ENCODE results near the gene RASAL3. TPM values are rescaled to one million over a fixed set of nuclear protein-coding genes. Genes with fewer than 3 reads are reported as not detected.

RASAL3 gene
- total RNA-seq, 2 donors from 2014 or later = 2.6 to 3.6 TPM

DNA sequence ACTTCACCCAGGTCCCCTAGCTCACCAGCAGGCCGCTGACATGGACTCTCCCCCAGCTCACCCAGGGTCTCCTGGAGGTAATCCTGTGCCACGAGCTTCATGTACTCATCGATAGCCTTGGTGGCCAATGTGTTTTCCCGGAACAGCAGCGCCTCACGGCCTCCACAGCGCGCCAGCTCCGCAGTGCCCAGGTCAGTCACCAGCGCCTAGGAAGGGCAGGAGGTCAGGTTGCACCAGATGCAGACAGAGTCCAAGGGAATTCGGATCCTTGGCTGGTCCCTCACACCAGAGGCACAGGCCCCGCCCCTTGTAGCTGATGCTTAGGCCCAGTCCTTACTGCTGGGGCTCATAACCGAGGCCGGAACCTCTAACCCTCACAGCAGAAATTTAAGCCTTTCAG lies 7.9 kb downstream of the RASAL3 start:
- Histone ChIP-seq H3K4me1 (peaks cover 40% of the 10 kb centered on the region), H3K4me3 (no peak overlapping the region), H3K27ac (no peak overlapping the region), H3K27me3 (peaks cover 0 to 18% of the 10 kb centered on the region in 2 donors), H3K9me3 (no peaks in the 10 kb centered on the region), H3K36me3 (replicated peaks in 1 of 2; ENCODE audit: insufficient read depth in 1 of 2, low read depth in 2 of 2) (no peaks in the 10 kb centered on the region)
- WGBS, 2 donors = 33 to 45% methylated on average over 11 to 13 of the region's 14 CpGs
- TF ChIP-seq POLR2A (IDR thresholded peaks at IDR 0.05) = no peak
- no peak for TF ChIP-seq CTCF (IDR thresholded peaks at IDR 0.05)
- DNase-seq = no peak
- intact Hi-C loops (cut with DNase I) = loop anchor here (10.0 kb wide), 1 partner anchor 98 kb away; no protein-coding TSS in a partner anchor
- ATAC-seq = no peak

DNA sequence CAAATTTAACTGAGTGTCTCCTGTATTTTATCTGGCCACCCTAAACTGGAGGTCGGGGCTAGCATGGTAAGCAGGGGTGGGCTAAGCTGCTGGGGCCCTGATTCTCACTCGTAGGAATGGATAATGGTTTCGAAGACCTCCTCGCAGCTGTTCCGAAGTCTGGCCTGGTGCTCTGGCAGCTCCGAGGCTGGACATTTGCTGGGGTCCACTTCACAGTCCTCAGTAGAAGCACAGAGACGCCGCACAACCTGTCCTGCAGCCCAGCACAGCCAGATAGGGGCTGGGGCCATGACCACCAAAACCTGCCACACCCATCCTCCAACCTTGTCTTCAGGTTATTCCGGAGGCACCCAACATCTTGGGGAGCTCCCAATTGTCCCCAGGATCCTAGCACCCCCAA lies 8.3 kb downstream of the RASAL3 start:
- DNase-seq (no peak), ATAC-seq (no peak)
- WGBS, 2 donors = 82 to 88% methylated on average over 7 to 9 of the region's 9 CpGs
- no peaks in the 10 kb centered on the region for H3K9me3 ChIP-seq
- H3K27ac ChIP-seq = no peak overlapping the region
- H3K36me3 ChIP-seq (replicated peaks in 1 of 2; ENCODE audit: insufficient read depth in 1 of 2, low read depth in 2 of 2) = no peaks in the 10 kb centered on the region
- H3K4me3 ChIP-seq = no peak overlapping the region
- peaks cover 40% of the 10 kb centered on the region for H3K4me1 ChIP-seq
- intact Hi-C loops (cut with DNase I) = loop anchor here (10.0 kb wide), 1 partner anchor 99 kb away; no protein-coding TSS in a partner anchor
- TF ChIP-seq POLR2A (IDR thresholded peaks at IDR 0.05) (no peak), CTCF (IDR thresholded peaks at IDR 0.05) (no peak)
- peaks cover 0 to 18% of the 10 kb centered on the region in 2 donors for H3K27me3 ChIP-seq

DNA sequence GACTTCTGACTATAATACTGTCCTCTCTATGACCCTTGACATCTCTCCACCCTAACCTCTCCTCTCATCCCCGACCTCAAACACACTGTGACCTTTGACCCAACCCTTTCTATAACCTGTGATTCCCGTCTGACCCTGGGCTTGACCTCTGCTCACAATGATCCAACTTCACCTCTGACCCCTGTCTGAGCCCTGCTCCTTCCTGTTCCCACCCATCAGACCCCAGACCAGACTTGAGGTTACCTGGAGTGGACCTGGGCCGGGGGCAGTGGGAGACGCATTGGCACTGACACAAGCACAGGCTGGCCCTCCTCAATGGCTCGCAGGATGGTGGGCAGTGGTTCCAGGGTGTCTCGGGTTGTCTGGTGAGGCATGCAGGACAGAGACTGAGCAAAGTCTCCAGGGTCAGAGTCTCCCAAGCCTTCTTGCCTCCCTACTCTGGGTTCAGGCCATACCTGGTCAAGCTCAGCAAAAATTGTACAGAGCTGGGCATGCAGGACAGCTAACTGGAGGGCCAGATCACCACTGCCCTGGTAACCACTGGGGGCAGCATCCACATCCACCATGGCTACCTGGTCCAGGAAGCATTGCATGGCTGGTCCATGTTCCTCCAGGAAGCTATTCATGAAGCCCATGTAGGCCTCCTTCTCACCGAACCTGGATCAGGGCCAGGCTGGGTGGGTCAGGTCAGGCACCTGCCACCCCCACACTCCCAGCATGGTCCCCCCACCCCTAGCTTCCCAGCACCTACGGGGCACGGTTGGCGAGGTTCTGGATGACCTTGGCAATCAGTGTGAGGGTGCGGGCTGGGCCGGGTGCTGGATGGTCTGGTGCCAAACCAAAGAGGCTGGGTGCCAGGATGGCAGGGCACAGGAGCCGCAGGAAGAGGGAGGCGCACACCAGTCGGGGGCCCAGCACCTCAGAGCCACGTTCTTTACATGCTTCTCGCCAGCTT lies 10.2 kb downstream of the RASAL3 start:
- ATAC-seq = no peak
- Histone ChIP-seq H3K4me1 (peaks cover 41% of the 10 kb centered on the region), H3K27ac (no peak overlapping the region), H3K9me3 (no peaks in the 10 kb centered on the region), H3K36me3 (replicated peaks in 1 of 2; ENCODE audit: insufficient read depth in 1 of 2, low read depth in 2 of 2) (no peaks in the 10 kb centered on the region), H3K4me3 (no peak overlapping the region), H3K27me3 (peaks cover 0 to 18% of the 10 kb centered on the region in 2 donors)
- DNase-seq = peak; percentile 30 to 63 (median 47)
- TF ChIP-seq CTCF (IDR thresholded peaks at IDR 0.05) (peak in 3 of 7 experiments; percentile 7 to 19 (median 17)), POLR2A (IDR thresholded peaks at IDR 0.05) (no peak)
- intact Hi-C loops (cut with DNase I) = loop anchor here (10.0 kb wide), 1 partner anchor 101 kb away; no protein-coding TSS in a partner anchor
- WGBS, 2 donors = 41 to 62% methylated on average over 6 to 17 of the region's 17 CpGs

DNA sequence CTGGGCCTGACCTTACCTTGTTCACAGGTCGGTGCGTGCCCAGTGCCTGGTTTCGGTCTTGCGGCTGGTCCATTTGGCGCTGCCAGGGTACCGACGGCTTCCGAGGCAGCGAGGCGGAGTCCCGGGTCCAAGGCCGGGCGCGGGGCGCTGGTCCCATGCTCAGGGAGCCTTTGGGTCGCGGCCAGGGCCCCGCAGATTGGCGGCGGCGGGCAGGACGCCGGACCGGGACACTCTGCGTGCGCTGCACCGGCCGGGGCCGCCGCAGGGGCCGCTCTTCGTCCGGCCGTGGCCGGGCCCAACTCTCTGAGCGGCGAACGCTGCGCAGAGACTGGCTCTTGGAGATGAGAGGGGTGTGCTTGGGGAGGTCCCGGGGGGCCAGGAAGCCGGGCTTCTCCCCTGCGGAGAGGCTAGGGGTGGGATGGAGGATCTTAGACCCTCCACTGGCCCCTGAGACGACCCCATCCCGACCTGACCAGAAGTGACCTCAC lies 11.2 kb downstream of the RASAL3 start:
- 0 to 7% methylated on average over 5 to 43 of the region's 44 CpGs for WGBS, 2 donors
- no peak overlapping the region for H3K4me3 ChIP-seq
- peak overlapping the region; percentile 17 to 45 (median 28) for H3K27ac ChIP-seq
- H3K36me3 ChIP-seq (replicated peaks in 1 of 2; ENCODE audit: insufficient read depth in 1 of 2, low read depth in 2 of 2) = no peaks in the 10 kb centered on the region
- intact Hi-C loops (cut with DNase I) = loop anchor here (10.0 kb wide), 1 partner anchor 102 kb away; no protein-coding TSS in a partner anchor
- H3K4me1 ChIP-seq = peaks cover 48% of the 10 kb centered on the region
- DNase-seq = peak in 2 of 4 donors; percentile 41 to 53
- peak; percentile 24 for ATAC-seq
- TF ChIP-seq POLR2A (IDR thresholded peaks at IDR 0.05) (no peak), CTCF (IDR thresholded peaks at IDR 0.05) (peak; percentile 12 to 46 (median 28))
- no peaks in the 10 kb centered on the region for H3K9me3 ChIP-seq
- H3K27me3 ChIP-seq = peaks cover 0 to 15% of the 10 kb centered on the region in 2 donors
